GM12878 (cell line): ENCODE data around the gene MAP3K4. TPM values are rescaled to one million over a fixed set of nuclear protein-coding genes. Genes with fewer than 3 reads are reported as not detected.

Experiments used
- ATAC-seq: fragments of 200-7000 bp; cut with Tn5 transposase; 3 replicates; pipeline ENCODE4 v1.9.1; 2020; ENCODE audit warnings: mild to moderate bottlenecking, moderate library complexity
- BruUV-seq: library from RNA; stranded (reverse); fragments of 400-500 nt; replicated peaks from 2 replicates; lab custom pipeline; 2021; lab: Mats Ljungman, UMichigan
- CTCF ChIA-PET: fragments of 300-600 bp; sonication (Branson Sonifier 250); formaldehyde crosslinking; extraction: SDS; loops from one replicate; lab custom pipeline; 2021; ENCODE audit warnings: inconsistent platforms; lab: Yijun Ruan, JAX
- POLR2A ChIA-PET: fragments of 350-600 bp; formaldehyde crosslinking; extraction: SDS; loops from one replicate; lab custom pipeline; 2021; ENCODE audit warnings: inconsistent platforms; lab: Charles Lee
- RAD21 ChIA-PET: fragments of 300-600 bp; sonication (Branson Sonifier 250); formaldehyde crosslinking; loops from one replicate; lab custom pipeline; 2023; ENCODE audit warnings: antibody characterized with exemption; ENCODE audit not compliant: unreplicated experiment; lab: Charles Lee
- SMC1A ChIA-PET: fragments of 300-600 bp; sonication (Branson Sonifier 250); formaldehyde crosslinking; loops from one replicate; lab custom pipeline; 2023; ENCODE audit not compliant: unreplicated experiment, uncharacterized antibody; lab: Charles Lee
- DNase-seq: peaks from one replicate; pipeline ENCODE4 v3.0.0-alpha.2; 2011; ENCODE audit warnings: low read depth, low spot score
- FAIRE-seq: peaks from 3 replicates; lab custom pipeline; 2011; peaks lifted over from hg19 to GRCh38; lab: Jason Lieb, UNC
- H2AFZ ChIP-seq: 2 replicates; pipeline ENCODE4 v1.6.0; 2011; ENCODE audit warnings: low read depth, low read length, control low read depth; ENCODE audit not compliant: control insufficient read depth
- H3K27ac ChIP-seq: 2 replicates; pipeline ENCODE4 v1.5.1; 2011; ENCODE audit warnings: control low read depth; ENCODE audit not compliant: control insufficient read depth, insufficient read depth
- H3K27me3 ChIP-seq, 2 experiments: replicated peaks in 1 of 2; 2 replicates each; pipeline versions ENCODE4 v1.6.0 to v1.6.1; 2011; ENCODE audit warnings: low read length in 1 of 2; ENCODE audit not compliant: control insufficient read depth in 2 of 2, insufficient read depth in 2 of 2
- H3K36me3 ChIP-seq, 2 experiments: 2 replicates each; pipeline ENCODE4 v1.5.1; 2011; ENCODE audit warnings: low read length in 1 of 2; ENCODE audit not compliant: control insufficient read depth in 2 of 2, insufficient read depth in 2 of 2
- H3K4me1 ChIP-seq: 2 replicates; pipeline ENCODE4 v1.6.1; 2011; ENCODE audit warnings: mild to moderate bottlenecking, low read length, moderate library complexity, mixed read lengths; ENCODE audit not compliant: control insufficient read depth, insufficient read depth
- H3K4me2 ChIP-seq: 2 replicates; pipeline ENCODE4 v1.6.0; 2011; ENCODE audit warnings: control low read depth; ENCODE audit not compliant: control insufficient read depth, insufficient read depth
- H3K4me3 ChIP-seq: fragments of 200-600 bp; sonication (generic); 2 replicates; pipeline ENCODE4 v1.5.1; 2016
- H3K79me2 ChIP-seq: 2 replicates; pipeline ENCODE4 v1.6.0; 2011; ENCODE audit warnings: low read length; ENCODE audit not compliant: control insufficient read depth, insufficient read depth
- H3K9ac ChIP-seq: 2 replicates; pipeline ENCODE4 v1.8.0; 2011; ENCODE audit warnings: low read length, control low read depth, mixed read lengths; ENCODE audit not compliant: control insufficient read depth, insufficient read depth
- H3K9me3 ChIP-seq: replicated peaks from 3 replicates; pipeline ENCODE4 v1.5.1; 2011; ENCODE audit warnings: mild to moderate bottlenecking, low read length; ENCODE audit not compliant: control insufficient read depth, insufficient read depth
- H4K20me1 ChIP-seq: 2 replicates; pipeline ENCODE4 v1.6.0; 2011; ENCODE audit not compliant: control insufficient read depth, insufficient read depth
- CREB1 ChIP-seq: IDR thresholded peaks from 2 replicates; pipeline ENCODE4 v1.6.1; 2012; ENCODE audit warnings: low read depth, mild to moderate bottlenecking, inconsistent platforms
- EED ChIP-seq: sonication (generic); IDR thresholded peaks from 2 replicates; pipeline ENCODE4 v1.6.1; 2016; ENCODE audit warnings: antibody characterized with exemption, low read depth
- EP300 ChIP-seq, 2 experiments: fragments of 150-350 bp in 1 of 2; IDR thresholded peaks; 2 replicates each; pipeline ENCODE4 v1.6.1; 2011 to 2012; ENCODE audit warnings: low read depth in 2 of 2, low read length in 2 of 2, borderline replicate concordance in 1 of 2, improper control_type of control experiment in 1 of 2, inconsistent platforms in 1 of 2; ENCODE audit not compliant: control insufficient read depth in 1 of 2
- ESRRA ChIP-seq: IDR thresholded peaks from 2 replicates; pipeline ENCODE4 v1.6.1; 2012; ENCODE audit warnings: mild to moderate bottlenecking, low read length, improper control_type of control experiment
- GABPA ChIP-seq: IDR thresholded peaks from 2 replicates; pipeline ENCODE4 v1.6.1; 2014; ENCODE audit warnings: antibody characterized with exemption, low read depth, mild to moderate bottlenecking, inconsistent platforms
- HCFC1 ChIP-seq: fragments of 150-350 bp; IDR thresholded peaks from 2 replicates; pipeline ENCODE4 v1.6.1; 2014; ENCODE audit warnings: low read length
- HDGF ChIP-seq: fragments of 450-650 bp; IDR thresholded peaks from 2 replicates; pipeline ENCODE4 v1.6.1; 2016; ENCODE audit warnings: antibody characterized with exemption
- IKZF1 ChIP-seq: fragments of 450-650 bp; conservative IDR thresholded peaks from 2 replicates; pipeline ENCODE4 v1.6.1; 2017; ENCODE audit warnings: antibody characterized with exemption, mild to moderate bottlenecking
- IKZF2 ChIP-seq, 2 experiments: fragments of 450-650 bp; IDR thresholded peaks; 2 replicates each; pipeline ENCODE4 v1.6.1; 2017; ENCODE audit warnings: mild to moderate bottlenecking in 2 of 2, moderate library complexity in 2 of 2
- KLF5 ChIP-seq: fragments of 450-650 bp; IDR thresholded peaks from 2 replicates; pipeline ENCODE4 v1.6.1; 2014; ENCODE audit warnings: mild to moderate bottlenecking; ENCODE audit not compliant: partially characterized antibody
- MAX ChIP-seq: IDR thresholded peaks from 2 replicates; pipeline ENCODE4 v1.6.1; 2012; ENCODE audit warnings: low read depth, low read length, improper control_type of control experiment
- NFIC ChIP-seq: IDR thresholded peaks from 2 replicates; pipeline ENCODE4 v1.6.1; 2012; ENCODE audit warnings: low read depth, mild to moderate bottlenecking, inconsistent platforms, low read length, moderate library complexity
- NFXL1 ChIP-seq: fragments of 450-650 bp; IDR thresholded peaks from 2 replicates; pipeline ENCODE4 v1.6.1; 2017; ENCODE audit warnings: antibody characterized with exemption, mild to moderate bottlenecking, borderline replicate concordance
- POLR2AphosphoS5 ChIP-seq: IDR thresholded peaks from 2 replicates; pipeline ENCODE4 v1.6.1; 2011; ENCODE audit warnings: mild to moderate bottlenecking, low read length, inconsistent platforms
- SMAD5 ChIP-seq: IDR thresholded peaks from 2 replicates; pipeline ENCODE4 v1.6.1; 2016; ENCODE audit warnings: antibody characterized with exemption, low read depth
- ZNF622 ChIP-seq: fragments of 450-650 bp; IDR thresholded peaks from 2 replicates; pipeline ENCODE4 v1.6.1; 2017; ENCODE audit warnings: mild to moderate bottlenecking, inconsistent platforms
- WGBS: methylation state at CpG from one replicate; pipeline ENCODE4 v1.1.6; 2016; ENCODE audit warnings: low lambda C conversion rate; ENCODE audit not compliant: insufficient replicate concordance, insufficient coverage; ENCODE audit errors: missing lambda C conversion rate; 5-methylcytosine and 5-hydroxymethylcytosine counted together
- in situ Hi-C: fragments of 300-500 bp; cut with MboI; formaldehyde crosslinking; loops from 9 replicates; pipeline ENCODE4 v1.14.3; 2018; ENCODE audit warnings: mixed read lengths
- intact Hi-C: fragments of 100-400 bp; cut with micrococcal nuclease; formaldehyde crosslinking; loops from one replicate; pipeline ENCODE4 v1.14.2; 2022; ENCODE audit not compliant: unreplicated experiment
- polyA plus RNA-seq, 11 experiments: library from polyadenylated mRNA; depleted of rRNA in 4 of 11; unstranded in 6 of 11; stranded (reverse) in 5 of 11; fragments of >200 nt; fragmentation: Nextera tagmentation in 4 of 11; fragmentation: Illumina TruSeq in 1 of 11; extraction: Ambion mirVana in 4 of 11; extraction: Trizol in 1 of 11; gene quantifications; 1 replicate in 1 of 11; 2 replicates in 10 of 11; pipeline versions ENCODE4 v1.2.1 to v1.2.3, GENCODE V29; 2011 to 2016; ENCODE audit warnings: inconsistent platforms in 2 of 11, missing spikeins in 2 of 11, low read depth in 1 of 11
- total RNA-seq, 4 experiments: library from RNA; depleted of rRNA in 3 of 4; stranded (reverse); fragments of >200 nt in 3 of 4; fragmentation: Illumina TruSeq in 1 of 4; extraction: Trizol in 1 of 4; gene quantifications; 2 replicates each; pipeline versions ENCODE4 v1.2.1 to v1.2.3, GENCODE V29; 2013 to 2021
- TF ChIP-seq, protein P1 (sequence below): fragments of 450-650 bp; IDR thresholded peaks from 2 replicates; pipeline ENCODE4 v1.6.1; 2016; ENCODE audit warnings: mild to moderate bottlenecking
- TF ChIP-seq, protein P2 (sequence below): fragments of 150-350 bp; IDR thresholded peaks from 2 replicates; pipeline ENCODE4 v1.6.1; 2014; ENCODE audit warnings: mild to moderate bottlenecking, low read depth, low read length
- TF ChIP-seq, protein P3 (sequence below): IDR thresholded peaks from 2 replicates; pipeline ENCODE4 v1.6.1; 2012; ENCODE audit warnings: mild to moderate bottlenecking, low read depth, low read length

MAP3K4 gene
- total and polyA plus RNA-seq, 10 of the 15 experiments (the other 5 are each of a cell fraction or from before 2014, with no cell fraction given), result 14.0 to 44.5 (median 23.1) TPM

- TF ChIP-seq, protein P1, sequence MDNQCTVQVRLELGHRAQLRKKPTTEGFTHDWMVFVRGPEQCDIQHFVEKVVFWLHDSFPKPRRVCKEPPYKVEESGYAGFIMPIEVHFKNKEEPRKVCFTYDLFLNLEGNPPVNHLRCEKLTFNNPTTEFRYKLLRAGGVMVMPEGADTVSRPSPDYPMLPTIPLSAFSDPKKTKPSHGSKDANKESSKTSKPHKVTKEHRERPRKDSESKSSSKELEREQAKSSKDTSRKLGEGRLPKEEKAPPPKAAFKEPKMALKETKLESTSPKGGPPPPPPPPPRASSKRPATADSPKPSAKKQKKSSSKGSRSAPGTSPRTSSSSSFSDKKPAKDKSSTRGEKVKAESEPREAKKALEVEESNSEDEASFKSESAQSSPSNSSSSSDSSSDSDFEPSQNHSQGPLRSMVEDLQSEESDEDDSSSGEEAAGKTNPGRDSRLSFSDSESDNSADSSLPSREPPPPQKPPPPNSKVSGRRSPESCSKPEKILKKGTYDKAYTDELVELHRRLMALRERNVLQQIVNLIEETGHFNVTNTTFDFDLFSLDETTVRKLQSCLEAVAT, result no peak
- TF ChIP-seq, protein P2, sequence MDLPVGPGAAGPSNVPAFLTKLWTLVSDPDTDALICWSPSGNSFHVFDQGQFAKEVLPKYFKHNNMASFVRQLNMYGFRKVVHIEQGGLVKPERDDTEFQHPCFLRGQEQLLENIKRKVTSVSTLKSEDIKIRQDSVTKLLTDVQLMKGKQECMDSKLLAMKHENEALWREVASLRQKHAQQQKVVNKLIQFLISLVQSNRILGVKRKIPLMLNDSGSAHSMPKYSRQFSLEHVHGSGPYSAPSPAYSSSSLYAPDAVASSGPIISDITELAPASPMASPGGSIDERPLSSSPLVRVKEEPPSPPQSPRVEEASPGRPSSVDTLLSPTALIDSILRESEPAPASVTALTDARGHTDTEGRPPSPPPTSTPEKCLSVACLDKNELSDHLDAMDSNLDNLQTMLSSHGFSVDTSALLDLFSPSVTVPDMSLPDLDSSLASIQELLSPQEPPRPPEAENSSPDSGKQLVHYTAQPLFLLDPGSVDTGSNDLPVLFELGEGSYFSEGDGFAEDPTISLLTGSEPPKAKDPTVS, result no peak
- no peak for TF ChIP-seq EED
- TF ChIP-seq MAX, result no peak
Measured at GRCh38 chr6:161095916-161096315, 104.3 kb downstream of the MAP3K4 start (continued).

GRCh38 chr6:161100072-161100471 is 108.5 kb downstream of the MAP3K4 start:
- ChIA-PET POLR2A (no interaction called here), CTCF (interaction anchor here (1.0 kb wide), 1 partner anchor 273 kb away, joined by 3 read pairs; no protein-coding TSS in a partner anchor), SMC1A (no interaction called here), RAD21 (no interaction called here)
- ATAC-seq (no peak), FAIRE-seq (no peak), DNase-seq (no peak)
- no peak overlapping the region for H3K4me3 ChIP-seq
- no peaks in the 10 kb centered on the region for H3K4me1 ChIP-seq
- no peak overlapping the region for H3K9ac ChIP-seq
- H3K79me2 ChIP-seq, result no peaks in the 10 kb centered on the region
- no peak overlapping the region for H3K27ac ChIP-seq
- no peaks in the 10 kb centered on the region for H3K27me3 ChIP-seq
- H3K36me3 ChIP-seq, result peaks cover 2 to 7% of the 10 kb centered on the region in 2 experiments; a peak in 3 of 4 replicates
- in situ Hi-C loops, result no loop called here
- no peak overlapping the region for H3K4me2 ChIP-seq
- BruUV-seq, result no TSS peak
- no peaks in the 10 kb centered on the region for H3K9me3 ChIP-seq
- intact Hi-C loops, result loop anchor here (5.0 kb wide), 2 partner anchors 168 to 272 kb away; no protein-coding TSS in a partner anchor
- no peaks in the 10 kb centered on the region for H4K20me1 ChIP-seq
- H2AFZ ChIP-seq, result no peak overlapping the region
- over 99% methylated on average over 8 of the region's 8 CpGs for WGBS
- TF ChIP-seq ESRRA (no peak), HDGF (no peak), SMAD5 (no peak), NFIC (no peak), EP300 (IDR thresholded peaks at IDR 0.05; ENCODE audit: borderline replicate concordance in 1 of 2, control insufficient read depth in 1 of 2, low read depth in 2 of 2, low read length in 2 of 2) (no peak), IKZF1 (no peak), CREB1 (no peak), NFXL1 (no peak), IKZF2 (IDR thresholded peaks at IDR 0.05) (no peak), GABPA (no peak), KLF5 (no peak), ZNF622 (no peak), HCFC1 (no peak), POLR2AphosphoS5 (no peak)
- TF ChIP-seq, protein P3, sequence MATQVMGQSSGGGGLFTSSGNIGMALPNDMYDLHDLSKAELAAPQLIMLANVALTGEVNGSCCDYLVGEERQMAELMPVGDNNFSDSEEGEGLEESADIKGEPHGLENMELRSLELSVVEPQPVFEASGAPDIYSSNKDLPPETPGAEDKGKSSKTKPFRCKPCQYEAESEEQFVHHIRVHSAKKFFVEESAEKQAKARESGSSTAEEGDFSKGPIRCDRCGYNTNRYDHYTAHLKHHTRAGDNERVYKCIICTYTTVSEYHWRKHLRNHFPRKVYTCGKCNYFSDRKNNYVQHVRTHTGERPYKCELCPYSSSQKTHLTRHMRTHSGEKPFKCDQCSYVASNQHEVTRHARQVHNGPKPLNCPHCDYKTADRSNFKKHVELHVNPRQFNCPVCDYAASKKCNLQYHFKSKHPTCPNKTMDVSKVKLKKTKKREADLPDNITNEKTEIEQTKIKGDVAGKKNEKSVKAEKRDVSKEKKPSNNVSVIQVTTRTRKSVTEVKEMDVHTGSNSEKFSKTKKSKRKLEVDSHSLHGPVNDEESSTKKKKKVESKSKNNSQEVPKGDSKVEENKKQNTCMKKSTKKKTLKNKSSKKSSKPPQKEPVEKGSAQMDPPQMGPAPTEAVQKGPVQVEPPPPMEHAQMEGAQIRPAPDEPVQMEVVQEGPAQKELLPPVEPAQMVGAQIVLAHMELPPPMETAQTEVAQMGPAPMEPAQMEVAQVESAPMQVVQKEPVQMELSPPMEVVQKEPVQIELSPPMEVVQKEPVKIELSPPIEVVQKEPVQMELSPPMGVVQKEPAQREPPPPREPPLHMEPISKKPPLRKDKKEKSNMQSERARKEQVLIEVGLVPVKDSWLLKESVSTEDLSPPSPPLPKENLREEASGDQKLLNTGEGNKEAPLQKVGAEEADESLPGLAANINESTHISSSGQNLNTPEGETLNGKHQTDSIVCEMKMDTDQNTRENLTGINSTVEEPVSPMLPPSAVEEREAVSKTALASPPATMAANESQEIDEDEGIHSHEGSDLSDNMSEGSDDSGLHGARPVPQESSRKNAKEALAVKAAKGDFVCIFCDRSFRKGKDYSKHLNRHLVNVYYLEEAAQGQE, result no peak
